Activated CD4-positive, alpha-beta memory T cell treated with anti-CD3 and anti-CD28 coated beads for 36 hours (primary cell): Measurements from ENCODE around the gene AK2. TPM values are rescaled to one million over a fixed set of nuclear protein-coding genes. Genes with fewer than 3 reads are reported as not detected.
"Not testable (repeated sequence)": the region's sequence is repeated elsewhere in the genome, so short reads cannot be mapped to it uniquely, and the experiment has no call there.

Experiments used
- CTCF ChIA-PET: fragments of 350-600 bp; sonication (Branson Sonifier 250); formaldehyde crosslinking; loops from one replicate; lab custom pipeline; 2021; ENCODE audit warnings: antibody characterized with exemption, inconsistent platforms; lab: Charles Lee
- POLR2A ChIA-PET: fragments of 350-600 bp; sonication (Branson Sonifier 250); formaldehyde crosslinking; loops from one replicate; lab custom pipeline; 2021; ENCODE audit warnings: antibody characterized with exemption; lab: Charles Lee
- DNase-seq: peaks from one replicate; pipeline ENCODE4 v3.0.0-alpha.2; 2020
- H3K27ac Mint-ChIP-seq: one replicate; pipeline ENCODE4 v1.8.0; 2021; ENCODE audit warnings: mixed read lengths
- H3K27me3 Mint-ChIP-seq: one replicate; pipeline ENCODE4 v1.8.0; 2021; ENCODE audit warnings: mixed read lengths
- H3K36me3 Mint-ChIP-seq: one replicate; pipeline ENCODE4 v1.8.0; 2021; ENCODE audit warnings: mixed read lengths
- H3K4me1 Mint-ChIP-seq: one replicate; pipeline ENCODE4 v1.8.0; 2021; ENCODE audit warnings: low read depth, mixed read lengths
- H3K4me3 Mint-ChIP-seq: one replicate; pipeline ENCODE4 v1.8.0; 2021; ENCODE audit warnings: mild to moderate bottlenecking, mixed read lengths
- H3K9me3 Mint-ChIP-seq: one replicate; pipeline ENCODE4 v1.8.0; 2021; ENCODE audit warnings: mixed read lengths
- intact Hi-C: fragments of 100-400 bp; cut with micrococcal nuclease; formaldehyde crosslinking; loops from one replicate; pipeline ENCODE4 v1.15.1; 2023
- total RNA-seq, 2 experiments: library from RNA; stranded (reverse); gene quantifications; one replicate each; pipeline ENCODE4 v1.2.3, GENCODE V29; 2021

Gene AK2
- total RNA-seq, 2 experiments from 2014 or later, result 325 to 328 TPM

DNA sequence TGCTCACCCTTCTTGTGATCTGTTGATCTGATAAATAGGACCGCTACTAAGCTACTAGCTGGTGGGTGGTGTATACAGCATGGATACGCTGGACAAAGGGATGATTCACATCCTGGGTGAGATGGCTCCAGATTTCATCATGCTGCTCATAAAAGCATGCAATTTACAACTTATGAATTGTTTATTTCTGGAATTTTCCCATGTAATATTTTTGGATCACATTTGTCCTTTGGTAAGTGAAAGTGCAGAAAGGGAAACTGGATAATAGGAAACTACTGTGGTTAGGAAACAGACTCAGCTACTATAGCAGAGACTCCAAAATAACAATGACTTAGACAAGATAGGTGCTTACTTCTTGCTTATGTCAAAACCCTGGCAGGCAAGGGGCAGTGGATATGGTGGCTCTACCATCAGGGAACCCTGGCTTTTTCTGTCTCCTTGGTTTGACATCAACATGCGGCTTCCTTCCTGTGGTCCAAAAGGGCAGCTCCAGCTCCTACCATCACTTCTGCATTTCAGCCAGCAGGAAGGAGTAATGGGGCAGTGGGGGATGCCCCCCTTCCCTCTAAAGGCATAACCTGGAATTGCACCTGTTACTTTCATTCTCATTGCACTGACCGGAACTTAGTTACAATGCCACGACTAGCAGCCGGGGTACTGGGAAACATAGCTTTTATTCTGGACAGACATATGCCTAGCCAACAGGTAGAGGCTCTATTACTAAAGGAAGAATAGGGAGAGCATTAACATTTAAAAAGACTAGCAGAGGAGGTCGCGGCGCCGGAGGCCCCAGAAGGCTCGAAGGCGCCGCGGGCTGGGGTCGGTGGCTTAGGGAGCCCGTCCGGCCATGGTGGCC lies 13.8 kb upstream of the AK2 start:
- Mint-ChIP-seq H3K4me3 (no peak overlapping the region), H3K4me1 (peaks cover 9% of the 10 kb centered on the region), H3K9me3 (no peaks in the 10 kb centered on the region), H3K27ac (no peak overlapping the region), H3K36me3 (no peaks in the 10 kb centered on the region), H3K27me3 (peaks cover 3% of the 10 kb centered on the region)
- CTCF ChIA-PET, result interaction anchor here (1.3 kb wide), 1 partner anchor 118 kb away, joined by 7 read pairs; no protein-coding TSS in a partner anchor
- intact Hi-C loops, result no loop called here
- POLR2A ChIA-PET, result interaction anchor here (0.6 kb wide), 1 partner anchor 168 kb away, joined by 3 read pairs; no protein-coding TSS in a partner anchor
- DNase-seq, result no peak

DNA sequence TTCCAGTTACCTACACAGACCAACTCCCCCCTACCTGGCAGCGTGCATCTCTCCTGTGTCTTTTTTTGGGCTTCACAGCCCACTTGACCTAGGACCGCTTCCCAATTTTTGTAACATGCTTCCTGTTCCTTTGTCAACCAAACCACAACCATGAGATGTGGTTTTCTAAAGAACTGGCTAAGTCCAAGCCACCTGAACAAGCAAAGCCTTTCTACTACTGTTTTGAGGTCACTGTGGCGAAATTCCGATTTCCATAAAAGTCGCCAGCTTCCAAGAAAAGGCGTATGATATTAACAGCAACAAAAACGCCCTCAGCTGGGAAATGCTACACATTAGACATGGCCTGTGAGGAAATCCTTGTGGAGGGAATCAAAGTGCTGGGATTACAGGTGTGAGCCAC lies 12.7 kb upstream of the AK2 start:
- Mint-ChIP-seq H3K27me3 (peaks cover 3% of the 10 kb centered on the region), H3K27ac (no peak overlapping the region), H3K9me3 (no peaks in the 10 kb centered on the region), H3K36me3 (no peaks in the 10 kb centered on the region), H3K4me1 (peaks cover 8% of the 10 kb centered on the region), H3K4me3 (no peak overlapping the region)
- intact Hi-C loops, result no loop called here
- ChIA-PET POLR2A (no interaction called here), CTCF (interaction anchor here (0.6 to 0.9 kb wide), 2 partner anchors 115 to 337 kb away, joined by 3 read pairs; no protein-coding TSS in a partner anchor)
- DNase-seq, result no peak

DNA sequence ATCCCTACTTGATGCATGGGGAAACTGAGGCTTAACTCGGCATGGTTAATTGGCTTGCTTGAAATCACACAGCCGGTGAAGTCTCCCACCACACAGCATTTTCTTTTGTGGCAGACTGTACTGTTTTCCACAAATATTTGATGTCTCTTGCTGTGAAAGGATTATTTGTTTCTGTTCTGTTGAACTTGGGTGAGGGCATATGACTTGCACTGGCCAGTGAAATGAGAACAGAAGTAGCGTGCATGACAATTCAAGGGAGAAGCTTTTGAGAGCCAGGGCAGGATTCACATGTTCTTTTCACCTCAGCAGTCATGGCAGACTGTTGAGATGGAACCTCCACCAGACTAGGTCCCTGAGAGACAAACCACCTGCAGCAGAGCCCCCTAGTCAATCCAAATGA lies 11.7 kb upstream of the AK2 start:
- ChIA-PET CTCF (interaction anchor here (0.9 kb wide), 1 partner anchor 114 kb away, joined by 3 read pairs; no protein-coding TSS in a partner anchor), POLR2A (no interaction called here)
- intact Hi-C loops, result no loop called here
- Mint-ChIP-seq H3K27ac (no peak overlapping the region), H3K9me3 (no peaks in the 10 kb centered on the region), H3K4me3 (no peak overlapping the region), H3K27me3 (peaks cover 3% of the 10 kb centered on the region), H3K4me1 (peaks cover 8% of the 10 kb centered on the region), H3K36me3 (no peaks in the 10 kb centered on the region)
- no peak for DNase-seq

DNA sequence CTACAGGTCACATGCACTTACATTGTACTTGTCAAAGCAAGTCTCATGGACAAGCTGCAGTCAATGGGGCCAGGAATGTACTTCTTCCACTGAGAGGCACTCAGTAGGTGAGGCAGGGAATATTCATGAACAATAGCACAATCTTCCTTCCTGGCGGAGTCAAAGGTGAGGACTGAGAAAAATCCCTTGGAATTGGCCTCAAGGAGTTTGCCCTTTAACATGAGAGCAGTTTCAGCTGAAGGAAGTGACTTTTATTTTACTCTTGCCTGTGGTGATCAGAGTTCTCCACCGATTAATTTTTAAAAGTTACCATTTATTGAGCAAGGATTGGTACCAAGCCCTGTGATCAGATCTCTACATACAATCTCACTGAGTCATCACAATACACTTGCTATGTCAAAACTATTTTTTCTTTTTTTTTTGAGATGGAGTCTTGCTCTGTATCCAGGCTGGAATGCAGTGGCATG lies 11.2 kb upstream of the AK2 start:
- no peaks in the 10 kb centered on the region for H3K36me3 Mint-ChIP-seq
- peaks cover 3% of the 10 kb centered on the region for H3K27me3 Mint-ChIP-seq
- H3K9me3 Mint-ChIP-seq, result no peaks in the 10 kb centered on the region
- H3K4me1 Mint-ChIP-seq, result peaks cover 8% of the 10 kb centered on the region
- no peak overlapping the region for H3K4me3 Mint-ChIP-seq
- ChIA-PET CTCF (interaction anchor here (0.9 to 1.4 kb wide), 3 partner anchors 8 to 114 kb away, joined by 3 to 6 read pairs (median 4); no protein-coding TSS in a partner anchor), POLR2A (no interaction called here)
- no peak overlapping the region for H3K27ac Mint-ChIP-seq
- intact Hi-C loops, result no loop called here
- no peak for DNase-seq

DNA sequence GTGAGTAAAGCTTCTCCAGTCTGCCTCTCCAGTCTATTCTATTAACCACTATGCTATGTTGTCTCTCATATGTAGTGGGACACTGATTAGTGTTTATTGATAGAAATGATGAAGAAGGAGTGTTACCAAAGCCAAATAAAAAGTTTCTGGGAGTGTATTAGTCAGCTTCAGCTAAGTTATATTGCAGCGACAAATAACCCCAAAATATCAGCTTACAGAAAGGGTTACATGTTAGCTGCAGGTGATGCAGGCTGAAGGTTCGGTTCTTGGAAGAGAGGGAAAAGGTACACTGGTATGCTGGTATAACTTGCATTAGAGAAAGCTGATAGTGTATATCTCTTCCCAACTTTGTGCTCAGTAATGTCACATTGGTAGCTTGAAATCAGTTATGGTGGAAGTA lies 10.6 kb upstream of the AK2 start:
- ChIA-PET POLR2A (no interaction called here), CTCF (interaction anchor here (0.9 to 1.4 kb wide), 3 partner anchors 9 to 113 kb away, joined by 3 to 6 read pairs (median 4); no protein-coding TSS in a partner anchor)
- Mint-ChIP-seq H3K27ac (no peak overlapping the region), H3K4me1 (peaks cover 8% of the 10 kb centered on the region), H3K27me3 (peaks cover 3% of the 10 kb centered on the region), H3K9me3 (no peaks in the 10 kb centered on the region), H3K4me3 (no peak overlapping the region), H3K36me3 (no peaks in the 10 kb centered on the region)
- intact Hi-C loops, result no loop called here
- DNase-seq, result no peak

DNA sequence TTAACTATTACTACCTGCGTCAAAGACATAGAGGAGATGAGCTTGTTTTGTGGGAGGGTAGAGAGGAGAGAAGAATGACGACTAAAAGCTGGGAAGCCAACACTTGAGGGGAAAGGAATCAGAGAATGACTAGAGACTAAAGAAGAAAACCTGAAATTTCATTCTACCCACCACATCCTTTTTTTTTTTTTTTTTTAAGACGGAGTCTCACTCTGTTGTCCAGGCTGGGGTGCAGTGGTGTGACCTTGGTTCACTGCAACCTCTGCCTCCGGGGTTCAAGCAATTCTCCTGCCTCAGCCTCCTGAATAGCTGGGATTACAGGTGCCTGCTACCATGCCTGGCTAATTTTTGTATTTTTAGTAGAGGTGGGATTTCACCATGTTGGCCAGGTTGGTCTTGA lies 9.6 kb upstream of the AK2 start:
- ChIA-PET POLR2A (interaction anchor here (0.6 to 1.1 kb wide), 2 partner anchors 11 to 41 kb away, joined by 3 read pairs; no protein-coding TSS in a partner anchor), CTCF (interaction anchor here (1.0 to 1.5 kb wide), 2 partner anchors 9 to 16 kb away, joined by 4 read pairs; no protein-coding TSS in a partner anchor)
- intact Hi-C loops, H3K27ac Mint-ChIP-seq, H3K27me3 Mint-ChIP-seq, H3K36me3 Mint-ChIP-seq, H3K4me3 Mint-ChIP-seq, H3K4me1 Mint-ChIP-seq, H3K9me3 Mint-ChIP-seq, DNase-seq: not testable (repeated sequence)

DNA sequence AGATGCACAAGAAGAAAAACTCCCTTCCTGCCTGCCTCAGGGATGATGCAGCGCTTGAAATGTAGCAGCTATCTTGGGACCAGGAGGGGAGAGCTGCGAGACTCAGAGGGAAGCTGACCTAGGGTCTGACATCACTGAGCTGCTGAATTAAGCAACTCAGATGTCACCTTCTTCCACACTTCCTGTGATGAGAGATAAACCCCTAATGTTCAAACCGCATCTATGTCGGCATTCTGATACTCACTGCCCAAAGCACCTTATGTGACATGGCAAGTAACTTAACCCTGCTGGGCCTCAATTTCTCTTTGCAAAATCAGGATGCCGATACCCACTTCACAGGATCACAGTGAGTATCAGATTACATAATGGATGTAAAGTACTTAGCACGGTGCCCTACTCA lies 9.1 kb upstream of the AK2 start:
- no peaks in the 10 kb centered on the region for H3K36me3 Mint-ChIP-seq
- intact Hi-C loops, result no loop called here
- DNase-seq, result peak; percentile 28
- no peak overlapping the region for H3K4me3 Mint-ChIP-seq
- ChIA-PET CTCF (interaction anchor here (1.0 to 1.5 kb wide), 2 partner anchors 9 to 16 kb away, joined by 4 read pairs; no protein-coding TSS in a partner anchor), POLR2A (interaction anchor here (0.6 to 1.1 kb wide), 2 partner anchors 11 to 41 kb away, joined by 3 read pairs; no protein-coding TSS in a partner anchor)
- no peaks in the 10 kb centered on the region for H3K9me3 Mint-ChIP-seq
- H3K4me1 Mint-ChIP-seq, result peaks cover 8% of the 10 kb centered on the region
- peak overlapping the region; percentile 36 for H3K27ac Mint-ChIP-seq
- peaks cover 3% of the 10 kb centered on the region for H3K27me3 Mint-ChIP-seq

DNA sequence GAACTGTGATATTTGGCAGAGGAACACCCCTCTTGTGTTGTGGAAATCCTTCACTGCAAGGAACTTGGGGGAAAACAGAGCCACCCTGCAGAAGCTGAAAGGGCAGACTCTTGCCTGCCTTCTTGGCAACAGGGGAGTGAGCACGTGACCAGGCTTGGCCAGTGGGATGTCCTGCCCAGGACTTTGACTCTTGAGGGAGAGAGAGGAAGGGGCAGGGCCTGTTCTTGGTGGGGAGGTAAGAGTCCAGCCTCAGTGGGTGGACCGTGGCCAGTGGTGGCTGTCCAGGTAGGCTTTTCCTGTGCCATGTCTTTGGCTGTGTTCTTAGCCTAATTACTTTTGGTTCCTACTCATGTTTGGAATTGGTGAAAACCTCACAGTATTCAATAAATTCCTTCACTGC lies 8.6 kb upstream of the AK2 start:
- H3K9me3 Mint-ChIP-seq, result no peaks in the 10 kb centered on the region
- H3K27ac Mint-ChIP-seq, result peak overlapping the region; percentile 36
- POLR2A ChIA-PET, result no interaction called here
- no peak for DNase-seq
- no peak overlapping the region for H3K4me3 Mint-ChIP-seq
- CTCF ChIA-PET, result interaction anchor here (1.0 to 1.5 kb wide), 2 partner anchors 10 to 15 kb away, joined by 4 read pairs; no protein-coding TSS in a partner anchor
- no peaks in the 10 kb centered on the region for H3K27me3 Mint-ChIP-seq
- peaks cover 8% of the 10 kb centered on the region for H3K4me1 Mint-ChIP-seq
- intact Hi-C loops, result no loop called here
- no peaks in the 10 kb centered on the region for H3K36me3 Mint-ChIP-seq

DNA sequence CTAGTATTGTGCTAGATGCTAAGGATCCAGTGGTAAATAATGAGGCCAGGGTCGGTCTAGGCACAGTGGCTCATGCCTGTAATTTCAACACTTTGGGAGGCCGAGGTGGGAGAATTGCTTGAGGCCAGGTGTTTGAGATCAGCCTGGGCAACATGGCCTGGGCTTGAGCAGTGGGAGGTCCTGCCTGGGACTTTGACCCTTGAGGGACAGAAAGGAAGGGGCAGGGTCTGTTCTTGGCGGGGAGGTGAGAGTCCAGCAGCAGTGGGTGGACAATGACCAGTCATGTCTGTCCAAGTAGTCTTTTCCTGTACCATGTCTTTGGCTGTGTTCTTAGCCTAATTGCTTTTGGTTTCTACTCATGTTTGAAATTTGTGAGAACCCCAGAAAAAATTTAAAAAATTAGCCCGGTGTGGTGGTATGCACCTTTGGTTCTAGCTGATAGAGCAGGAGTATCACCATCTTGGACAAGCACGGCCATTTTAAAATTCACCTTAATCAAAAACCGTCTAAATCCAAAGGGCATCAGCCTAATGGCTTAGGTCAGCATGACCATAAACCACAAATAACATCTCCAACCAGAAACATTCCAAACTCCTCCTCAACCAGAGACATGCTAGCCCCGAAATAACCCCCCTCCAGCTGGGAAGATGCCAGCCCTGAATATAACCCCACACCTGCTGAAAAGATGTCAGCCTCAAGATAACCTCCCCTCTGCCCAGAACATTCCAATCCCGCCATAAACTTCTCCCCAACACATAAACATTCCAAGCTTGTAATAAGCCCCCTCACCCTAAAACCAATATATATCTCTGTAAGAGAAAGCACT lies 6.8 kb upstream of the AK2 start:
- H3K4me1 Mint-ChIP-seq, result peaks cover 8% of the 10 kb centered on the region
- no peaks in the 10 kb centered on the region for H3K36me3 Mint-ChIP-seq
- no peak overlapping the region for H3K27ac Mint-ChIP-seq
- no peaks in the 10 kb centered on the region for H3K9me3 Mint-ChIP-seq
- H3K27me3 Mint-ChIP-seq, result no peaks in the 10 kb centered on the region
- no peak for DNase-seq
- ChIA-PET POLR2A (no interaction called here), CTCF (interaction anchor here (1.2 kb wide), 1 partner anchor 11 kb away, joined by 3 read pairs; no protein-coding TSS in a partner anchor)
- no peak overlapping the region for H3K4me3 Mint-ChIP-seq
- intact Hi-C loops, result no loop called here

DNA sequence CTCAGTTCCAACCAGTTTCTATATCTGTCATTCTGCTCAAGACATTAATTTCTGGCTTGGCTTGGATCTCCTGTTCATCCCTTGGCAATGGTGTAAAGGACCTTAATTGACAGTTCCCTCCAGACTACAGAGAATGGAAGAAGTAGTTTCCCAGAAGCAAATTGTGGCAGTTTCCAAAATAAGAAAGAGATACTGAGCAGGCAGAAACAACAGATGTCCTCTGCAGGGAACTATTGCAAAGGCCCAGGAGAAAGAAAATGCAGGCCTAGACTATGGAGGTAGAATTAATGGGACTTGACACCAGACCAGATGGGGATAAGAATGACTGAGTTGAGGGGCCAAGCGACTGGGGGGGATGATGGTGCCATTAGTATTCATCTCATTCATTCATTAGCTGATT lies 6.1 kb upstream of the AK2 start:
- DNase-seq, result no peak
- ChIA-PET POLR2A (no interaction called here), CTCF (interaction anchor here (1.2 kb wide), 1 partner anchor 12 kb away, joined by 3 read pairs; no protein-coding TSS in a partner anchor)
- no peak overlapping the region for H3K4me3 Mint-ChIP-seq
- H3K36me3 Mint-ChIP-seq, result no peaks in the 10 kb centered on the region
- H3K27me3 Mint-ChIP-seq, result no peaks in the 10 kb centered on the region
- intact Hi-C loops, result no loop called here
- peaks cover 8% of the 10 kb centered on the region for H3K4me1 Mint-ChIP-seq
- no peak overlapping the region for H3K27ac Mint-ChIP-seq
- H3K9me3 Mint-ChIP-seq, result no peaks in the 10 kb centered on the region

DNA sequence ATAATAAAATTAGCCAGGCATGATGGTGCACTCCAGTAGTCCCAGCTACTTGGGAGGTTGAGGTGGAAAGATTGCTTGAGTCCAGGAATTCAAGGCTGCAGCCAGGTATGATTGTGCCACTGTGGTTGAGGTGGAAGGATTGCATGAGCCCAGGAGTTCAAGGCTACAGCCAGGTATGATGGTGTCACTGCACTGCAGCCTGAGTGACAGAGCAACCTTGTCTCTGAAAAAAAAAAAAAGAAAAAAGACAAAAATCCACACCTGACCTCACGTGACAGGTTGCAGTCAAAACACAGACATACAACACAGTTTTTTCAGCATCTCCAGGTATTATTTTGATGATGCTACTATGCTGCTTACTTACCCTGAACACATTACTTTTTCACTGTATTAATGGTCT lies 4.3 kb upstream of the AK2 start:
- peaks cover 17% of the 10 kb centered on the region for H3K4me1 Mint-ChIP-seq
- intact Hi-C loops, result no loop called here
- no peaks in the 10 kb centered on the region for H3K27me3 Mint-ChIP-seq
- no peaks in the 10 kb centered on the region for H3K9me3 Mint-ChIP-seq
- no peak overlapping the region for H3K4me3 Mint-ChIP-seq
- no peak overlapping the region for H3K27ac Mint-ChIP-seq
- peaks cover 6% of the 10 kb centered on the region for H3K36me3 Mint-ChIP-seq
- CTCF ChIA-PET, result no interaction called here
- POLR2A ChIA-PET, result interaction anchor here (1.0 kb wide), 1 partner anchor 13 kb away, joined by 3 read pairs; no protein-coding TSS in a partner anchor
- no peak for DNase-seq
